HepG2 (cell line): ENCODE results near the gene IQCM. TPM values are rescaled to one million over a fixed set of nuclear protein-coding genes. Genes with fewer than 3 reads are reported as not detected.

Experiments used
- ATAC-seq: fragments of 200-7000 bp; cut with Tn5 transposase; 3 replicates; pipeline ENCODE4 v1.9.1; 2020; ENCODE audit warnings: mild to moderate bottlenecking, moderate library complexity
- BruUV-seq: library from RNA; stranded (reverse); fragments of 400-500 nt; replicated peaks from 2 replicates; lab custom pipeline; 2021; lab: Mats Ljungman, UMichigan
- CTCF ChIA-PET: fragments of 300-600 bp; formaldehyde crosslinking; extraction: SDS; loops from one replicate; lab custom pipeline; 2021; ENCODE audit warnings: low total read pairs, inconsistent platforms, low intra/inter-chr PET ratio; lab: Yijun Ruan, JAX
- POLR2A ChIA-PET: fragments of 350-600 bp; sonication (Branson Sonifier 250); formaldehyde crosslinking; loops from one replicate; lab custom pipeline; 2020; ENCODE audit warnings: antibody characterized with exemption, inconsistent platforms; lab: Yijun Ruan, JAX
- DNase-seq: peaks from one replicate; pipeline ENCODE4 v3.0.0-alpha.2; 2015; ENCODE audit warnings: low spot score
- FAIRE-seq: peaks from 3 replicates; lab custom pipeline; 2011; peaks lifted over from hg19 to GRCh38; lab: Jason Lieb, UNC
- H2AFZ ChIP-seq: one replicate; pipeline ENCODE4 v1.6.1; 2011; ENCODE audit warnings: low read length, inconsistent platforms
- H3K27ac ChIP-seq: fragments of 300-600 bp; 3 replicates; pipeline ENCODE4 v1.8.0; 2011; ENCODE audit warnings: mixed run types, mild to moderate bottlenecking, mixed read lengths, low read length, inconsistent platforms; ENCODE audit not compliant: insufficient read depth; ENCODE audit errors: extremely low read length
- H3K27me3 ChIP-seq, 2 experiments: fragments of 200-600 bp in 1 of 2; 2 replicates in 1 of 2; 3 replicates in 1 of 2; pipeline versions ENCODE4 v1.6.0 to v1.8.0; 2011; ENCODE audit warnings: low read length in 2 of 2, mild to moderate bottlenecking in 2 of 2, moderate library complexity in 2 of 2, inconsistent platforms in 1 of 2; ENCODE audit not compliant: insufficient read depth in 2 of 2, control insufficient read depth in 1 of 2
- H3K36me3 ChIP-seq, 2 experiments: fragments of 200-600 bp in 1 of 2; replicated peaks in 1 of 2; 2 replicates in 1 of 2; 3 replicates in 1 of 2; pipeline versions ENCODE4 v1.5.1 to v1.8.0; 2011; ENCODE audit warnings: low read length in 2 of 2, inconsistent platforms in 1 of 2; ENCODE audit not compliant: insufficient read depth in 2 of 2, control insufficient read depth in 1 of 2
- H3K4me1 ChIP-seq: 2 replicates; pipeline ENCODE4 v1.5.1; 2012; ENCODE audit warnings: low read length, inconsistent platforms; ENCODE audit not compliant: insufficient read depth
- H3K4me2 ChIP-seq: 2 replicates; pipeline ENCODE4 v1.6.0; 2011; ENCODE audit warnings: low read depth, low read length, inconsistent platforms
- H3K4me3 ChIP-seq, 3 experiments: fragments of 200-600 bp in 1 of 3; sonication (generic), shearing (Covaris generic) in 1 of 3; replicated peaks in 1 of 3; 2 replicates each; pipeline ENCODE4 v1.5.1; 2011 to 2016; ENCODE audit warnings: low read length in 3 of 3, inconsistent platforms in 2 of 3, low read depth in 2 of 3, mild to moderate bottlenecking in 2 of 3, control low read depth in 1 of 3, mixed read lengths in 1 of 3; ENCODE audit not compliant: insufficient read depth in 1 of 3
- H3K79me2 ChIP-seq: one replicate; pipeline ENCODE4 v1.6.1; 2011; ENCODE audit warnings: low read length, inconsistent platforms; ENCODE audit not compliant: insufficient read depth
- H3K9ac ChIP-seq: 2 replicates; pipeline ENCODE4 v1.6.0; 2011; ENCODE audit warnings: mild to moderate bottlenecking, low read depth, low read length, inconsistent platforms; ENCODE audit not compliant: insufficient read depth
- H3K9me3 ChIP-seq: 2 replicates; pipeline ENCODE4 v1.5.1; 2012; ENCODE audit warnings: mild to moderate bottlenecking, low read length
- H4K20me1 ChIP-seq: 2 replicates; pipeline ENCODE4 v1.6.0; 2011; ENCODE audit warnings: inconsistent platforms, mild to moderate bottlenecking, low read length, moderate library complexity; ENCODE audit not compliant: insufficient read depth
- ERF ChIP-seq: IDR thresholded peaks from 2 replicates; pipeline ENCODE4 v1.6.1; 2018; ENCODE audit warnings: missing biosample characterization, missing genetic modification reagents
- EZH2 ChIP-seq: conservative IDR thresholded peaks from 2 replicates; pipeline ENCODE4 v1.6.1; 2012; ENCODE audit warnings: mild to moderate bottlenecking, low read depth, low read length, moderate library complexity
- HDAC6 ChIP-seq: fragments of 200-600 bp; sonication (generic); IDR thresholded peaks from 2 replicates; pipeline ENCODE4 v1.7.0; 2017; ENCODE audit warnings: mild to moderate bottlenecking, antibody characterized with exemption, low read length, low read depth
- HNF1B ChIP-seq: sonication (generic); formaldehyde crosslinking; IDR thresholded peaks from 2 replicates; pipeline ENCODE4 v1.5.1; 2020; ENCODE audit warnings: mild to moderate bottlenecking, moderate library complexity, missing genetic modification reagents
- MAZ ChIP-seq, 2 experiments: sonication (generic) in 1 of 2; formaldehyde crosslinking in 1 of 2; IDR thresholded peaks; 2 replicates each; pipeline versions ENCODE4 v1.5.0 to v1.6.1; 2012 to 2020; ENCODE audit warnings: low read depth in 2 of 2, mild to moderate bottlenecking in 2 of 2, borderline replicate concordance in 1 of 2, improper control_type of control experiment in 1 of 2, low read length in 1 of 2, missing genetic modification reagents in 1 of 2, moderate library complexity in 1 of 2
- MTF2 ChIP-seq: sonication (generic); formaldehyde crosslinking; IDR thresholded peaks from 2 replicates; pipeline ENCODE4 v1.5.0; 2020; ENCODE audit warnings: missing genetic modification reagents, borderline replicate concordance
- POLR2A ChIP-seq, 2 experiments: IDR thresholded peaks; 2 replicates each; pipeline ENCODE4 v1.6.1; 2011; ENCODE audit warnings: low read depth in 2 of 2, low read length in 2 of 2, mild to moderate bottlenecking in 1 of 2, moderate library complexity in 1 of 2; ENCODE audit not compliant: insufficient read depth in 1 of 2
- TAF1 ChIP-seq: sonication (generic); formaldehyde crosslinking; IDR thresholded peaks from 2 replicates; pipeline ENCODE4 v1.4.0; 2020; ENCODE audit warnings: missing genetic modification reagents
- WIZ ChIP-seq: sonication (generic); formaldehyde crosslinking; IDR thresholded peaks from 2 replicates; pipeline ENCODE4 v1.5.1; 2020; ENCODE audit warnings: mild to moderate bottlenecking, missing genetic modification reagents
- ZNF230 ChIP-seq: sonication (generic); formaldehyde crosslinking; IDR thresholded peaks from 2 replicates; pipeline ENCODE4 v1.4.0; 2020; ENCODE audit warnings: mild to moderate bottlenecking, missing genetic modification reagents
- ZNF251 ChIP-seq: sonication (generic); formaldehyde crosslinking; IDR thresholded peaks from 2 replicates; pipeline ENCODE4 v1.9.0; 2021; ENCODE audit warnings: mild to moderate bottlenecking, missing genetic modification reagents
- ZNF264 ChIP-seq: sonication (generic); formaldehyde crosslinking; IDR thresholded peaks from 2 replicates; pipeline ENCODE4 v1.4.0; 2020; ENCODE audit warnings: missing genetic modification reagents
- ZNF276 ChIP-seq: sonication (generic); formaldehyde crosslinking; IDR thresholded peaks from 2 replicates; pipeline ENCODE4 v1.4.0; 2020; ENCODE audit warnings: mild to moderate bottlenecking, low read depth, missing genetic modification reagents
- ZNF550 ChIP-seq: sonication (generic); formaldehyde crosslinking; IDR thresholded peaks from 2 replicates; pipeline ENCODE4 v1.4.0; 2020; ENCODE audit warnings: mild to moderate bottlenecking, missing genetic modification reagents, borderline replicate concordance
- ZNF576 ChIP-seq: sonication (generic); formaldehyde crosslinking; IDR thresholded peaks from 2 replicates; pipeline ENCODE4 v1.4.0; 2020; ENCODE audit warnings: mild to moderate bottlenecking, missing genetic modification reagents
- ZNF605 ChIP-seq: sonication (generic); formaldehyde crosslinking; IDR thresholded peaks from 2 replicates; pipeline ENCODE4 v1.8.0; 2022; ENCODE audit warnings: mild to moderate bottlenecking, missing genetic modification reagents
- ZNF879 ChIP-seq: sonication (generic); formaldehyde crosslinking; IDR thresholded peaks from 2 replicates; pipeline ENCODE4 v1.8.1; 2023; ENCODE audit warnings: missing genetic modification reagents
- WGBS: methylation state at CpG from one replicate; pipeline ENCODE4 v1.1.6; 2017; ENCODE audit warnings: low lambda C conversion rate; 5-methylcytosine and 5-hydroxymethylcytosine counted together
- in situ Hi-C: cut with HindIII; loops from 2 replicates; pipeline ENCODE4 v1.10.0; 2017; ENCODE audit warnings: low pct_unique_long_range_greater_than_20kb; ENCODE audit not compliant: extremely low pct_ligation_motif_present
- intact Hi-C: fragments of 100-400 bp; cut with micrococcal nuclease; formaldehyde crosslinking; loops from one replicate; pipeline ENCODE4 v1.10.0; 2022; ENCODE audit not compliant: unreplicated experiment
- polyA plus RNA-seq, 8 experiments: library from polyadenylated mRNA; depleted of rRNA in 3 of 8; stranded (reverse) in 7 of 8; unstranded in 1 of 8; fragments of >200 nt; fragmentation: Illumina TruSeq in 4 of 8; extraction: Trizol in 4 of 8; gene quantifications; 2 replicates each; pipeline versions ENCODE4 v1.2.1 to v1.2.3, GENCODE V29; 2011 to 2016; ENCODE audit warnings: low read depth in 4 of 8, missing spikeins in 1 of 8, mixed read lengths in 1 of 8; ENCODE audit not compliant: insufficient read depth in 1 of 8
- total RNA-seq, 5 experiments: library from RNA; depleted of rRNA; stranded (reverse); fragments of >200 nt; fragmentation: Illumina TruSeq; extraction: Trizol; gene quantifications; 2 replicates each; pipeline ENCODE4 v1.2.3, GENCODE V29; 2016; ENCODE audit warnings: low read depth in 1 of 5

Gene IQCM
- total and polyA plus RNA-seq, 2 of the 13 experiments (the other 11 are each of a cell fraction or from before 2014, with no cell fraction given): not detected

DNA sequence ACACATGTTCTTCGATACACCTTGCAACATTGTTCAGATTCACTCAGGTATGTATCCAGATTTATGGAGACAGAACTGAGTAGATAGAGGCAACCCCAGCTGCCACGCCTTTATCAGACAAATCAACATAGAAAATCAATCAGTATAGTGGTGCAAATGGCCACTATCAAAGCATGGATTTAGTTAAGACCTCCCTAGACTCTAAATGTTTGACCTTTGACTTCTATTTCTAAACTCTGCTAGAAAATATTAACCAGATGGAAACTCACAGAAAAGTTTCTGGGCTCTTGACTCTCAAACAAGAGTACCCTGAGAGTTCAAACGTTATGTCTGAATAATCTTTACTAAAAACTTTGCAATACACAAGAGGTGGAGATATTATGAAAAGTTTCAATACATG, 411.5 kb downstream of the IQCM start:
- DNase-seq: no peak
- POLR2A ChIA-PET: no interaction called here
- in situ Hi-C loops: no loop called here
- BruUV-seq: no TSS peak
- Histone ChIP-seq H3K27ac (no peak overlapping the region), H4K20me1 (no peaks in the 10 kb centered on the region), H3K9me3 (peaks cover 37% of the 10 kb centered on the region), H3K9ac (no peak overlapping the region), H3K27me3 (no peaks in the 10 kb centered on the region), H2AFZ (no peak overlapping the region), H3K36me3 (no peaks in the 10 kb centered on the region), H3K4me3 (no peak overlapping the region), H3K4me1 (no peaks in the 10 kb centered on the region), H3K4me2 (no peak overlapping the region), H3K79me2 (no peaks in the 10 kb centered on the region)
- no peak for ATAC-seq
- 8% methylated on average over 3 of the region's 3 CpGs for WGBS
- no peak for FAIRE-seq
- intact Hi-C loops: no loop called here
- TF ChIP-seq ZNF230 (no peak), POLR2A (IDR thresholded peaks at IDR 0.05; ENCODE audit: insufficient read depth in 1 of 2, low read depth in 2 of 2, low read length in 2 of 2) (no peak), TAF1 (CRISPR knock-in tag) (no peak), ZNF251 (no peak)
- CTCF ChIA-PET: no interaction called here

DNA sequence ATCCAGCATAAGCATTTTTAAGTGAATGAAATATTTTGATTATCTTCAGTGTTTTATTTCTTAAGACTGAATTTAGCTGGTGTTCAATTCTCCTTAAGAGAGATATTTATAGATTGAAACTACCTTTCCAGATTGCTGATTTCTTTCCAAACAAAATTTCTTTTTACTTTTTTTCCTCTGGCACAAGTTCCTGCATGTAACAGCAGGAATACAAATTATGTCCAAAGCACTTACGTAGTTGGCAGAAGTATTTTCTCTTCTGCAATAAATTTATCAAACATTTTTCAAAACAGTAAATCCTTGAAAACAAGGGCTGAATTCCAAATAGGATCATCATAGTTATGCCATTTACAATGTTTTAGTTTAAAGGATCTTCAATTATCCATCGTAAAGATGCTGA, 412.6 kb downstream of the IQCM start:
- no peak overlapping the region for H2AFZ ChIP-seq
- CTCF ChIA-PET: no interaction called here
- TF ChIP-seq MAZ (IDR thresholded peaks at IDR 0.05; ENCODE audit: borderline replicate concordance, low read depth, low read length): no peak
- TF ChIP-seq MAZ (CRISPR knock-in tag; IDR thresholded peaks at IDR 0.05; ENCODE audit: low read depth): no peak
- TF ChIP-seq ZNF550: no peak
- TF ChIP-seq EZH2: no peak
- no peak for TF ChIP-seq HNF1B (CRISPR knock-in tag)
- no peak for TF ChIP-seq ZNF576 (CRISPR knock-in tag)
- TF ChIP-seq ZNF276: no peak
- no peak for TF ChIP-seq ZNF264 (CRISPR knock-in tag)
- TF ChIP-seq WIZ (CRISPR knock-in tag): no peak
- TF ChIP-seq ZNF879 (CRISPR knock-in tag): no peak
- no peak for TF ChIP-seq MTF2 (CRISPR knock-in tag)
- TF ChIP-seq ERF (CRISPR knock-in tag): no peak
- no peak for TF ChIP-seq ZNF605 (CRISPR knock-in tag)
- TF ChIP-seq HDAC6: no peak

More for the DNA sequence above, 412.6 kb downstream of the IQCM start:
- Histone ChIP-seq H3K36me3 (no peaks in the 10 kb centered on the region), H3K9ac (no peak overlapping the region), H3K27ac (no peak overlapping the region), H3K4me1 (no peaks in the 10 kb centered on the region), H3K9me3 (peaks cover 31% of the 10 kb centered on the region), H3K4me3 (no peak overlapping the region), H3K4me2 (no peak overlapping the region), H3K27me3 (no peaks in the 10 kb centered on the region), H3K79me2 (no peaks in the 10 kb centered on the region), H4K20me1 (no peaks in the 10 kb centered on the region)
- ATAC-seq: no peak
- intact Hi-C loops: no loop called here
- POLR2A ChIA-PET: no interaction called here
- no peak for DNase-seq
- WGBS: 28% methylated on average over 2 of the region's 2 CpGs
- in situ Hi-C loops: no loop called here
- BruUV-seq: no TSS peak
- no peak for FAIRE-seq
